B cell (primary cell): Measurements from ENCODE around the gene PAFAH2. TPM values are rescaled to one million over a fixed set of nuclear protein-coding genes. Genes with fewer than 3 reads are reported as not detected.

ENCODE experiments used
- ATAC-seq: fragments of 200-7000 bp; cut with Tn5 transposase; one replicate; pipeline ENCODE4 v1.10.0; 2021; ENCODE audit warnings: low read depth, mild to moderate bottlenecking, moderate number of reproducible peaks, moderate library complexity
- CTCF ChIA-PET: fragments of 350-600 bp; sonication (Branson Sonifier 250); formaldehyde crosslinking; loops from one replicate; lab custom pipeline; 2021; ENCODE audit warnings: antibody characterized with exemption, inconsistent platforms; lab: Charles Lee
- POLR2A ChIA-PET: fragments of 350-600 bp; sonication (Branson Sonifier 250); formaldehyde crosslinking; loops from one replicate; lab custom pipeline; 2021; ENCODE audit warnings: antibody characterized with exemption; lab: Charles Lee
- DNase-seq: peaks from one replicate; pipeline ENCODE4 v3.0.0; 2013
- H2AFZ ChIP-seq: 2 replicates; pipeline ENCODE4 v1.6.1; 2012; ENCODE audit warnings: mild to moderate bottlenecking, low read depth, low read length; ENCODE audit not compliant: insufficient read depth, poor library complexity, severe bottlenecking
- H3K27ac ChIP-seq, 2 donors: 1 replicate in 1 of 2; 2 replicates in 1 of 2; pipeline ENCODE4 v1.5.1; 2012 to 2013; ENCODE audit warnings: low read length in 2 of 2, mild to moderate bottlenecking in 2 of 2, moderate library complexity in 1 of 2
- H3K27me3 ChIP-seq, 4 experiments: fragments of 200-600 bp in 1 of 4; sonication (generic) in 1 of 4; replicated peaks in 1 of 4; 1 replicate in 2 of 4; 2 replicates in 2 of 4; pipeline versions ENCODE4 v1.6.1 to v1.7.0; 2013 to 2016; ENCODE audit warnings: low read length in 3 of 4, mild to moderate bottlenecking in 2 of 4, mixed read lengths in 1 of 4, moderate library complexity in 1 of 4; ENCODE audit not compliant: insufficient read depth in 4 of 4, control insufficient read depth in 3 of 4; ENCODE audit errors: control extremely low read depth in 1 of 4
- H3K36me3 ChIP-seq, 2 experiments: replicated peaks in 1 of 2; 1 replicate in 1 of 2; 2 replicates in 1 of 2; pipeline versions ENCODE4 v1.6.1 to v1.7.1; 2013; ENCODE audit warnings: low read length in 1 of 2; ENCODE audit not compliant: insufficient read depth in 2 of 2, control insufficient read depth in 1 of 2; ENCODE audit errors: control extremely low read depth in 1 of 2, extremely low read depth in 1 of 2
- H3K4me1 ChIP-seq, 2 donors: fragments of 200-600 bp in 1 of 2; sonication (generic) in 1 of 2; 1 replicate in 1 of 2; 2 replicates in 1 of 2; pipeline versions ENCODE4 v1.5.1 to v1.6.1; 2013 to 2017; ENCODE audit warnings: low read length in 2 of 2; ENCODE audit not compliant: control insufficient read depth in 2 of 2, insufficient read depth in 2 of 2
- H3K4me2 ChIP-seq: replicated peaks from 2 replicates; pipeline ENCODE3; 2012; ENCODE audit warnings: mild to moderate bottlenecking, low read depth, low read length; ENCODE audit not compliant: poor library complexity, severe bottlenecking
- H3K4me3 ChIP-seq, 5 experiments: fragments of 200-600 bp in 1 of 5; sonication (generic) in 1 of 5; 1 replicate in 3 of 5; 2 replicates in 2 of 5; pipeline versions ENCODE4 v1.5.1 to v1.7.0; 2011 to 2016; ENCODE audit warnings: low read length in 4 of 5, mild to moderate bottlenecking in 4 of 5, low read depth in 2 of 5, control low read depth in 1 of 5, moderate library complexity in 1 of 5; ENCODE audit not compliant: insufficient read depth in 1 of 5; ENCODE audit errors: control extremely low read depth in 1 of 5, extremely low read depth in 1 of 5
- H3K79me2 ChIP-seq: fragments of 200-600 bp; sonication (generic); one replicate; pipeline ENCODE4 v1.6.0; 2016; ENCODE audit warnings: low read length; ENCODE audit not compliant: control insufficient read depth, insufficient read depth
- H3K9ac ChIP-seq: fragments of 200-600 bp; sonication (generic); 2 replicates; pipeline ENCODE4 v1.6.1; 2017; ENCODE audit warnings: mild to moderate bottlenecking, low read length, moderate library complexity
- H3K9me3 ChIP-seq, 3 donors: one replicate each; pipeline versions ENCODE4 v1.6.1 to v1.7.1; 2013; ENCODE audit warnings: low read length in 2 of 3; ENCODE audit not compliant: control insufficient read depth in 2 of 3, insufficient read depth in 1 of 3; ENCODE audit errors: control extremely low read depth in 1 of 3
- H4K20me1 ChIP-seq: 2 replicates; pipeline ENCODE4 v1.6.0; 2012; ENCODE audit warnings: mild to moderate bottlenecking, low read length; ENCODE audit not compliant: insufficient read depth, control insufficient read depth, poor library complexity, severe bottlenecking
- H3K27ac Mint-ChIP-seq: one replicate; pipeline ENCODE4 v1.8.0; 2021; ENCODE audit warnings: mixed read lengths
- H3K27me3 Mint-ChIP-seq: one replicate; pipeline ENCODE4 v1.8.0; 2021; ENCODE audit warnings: mixed read lengths
- H3K4me1 Mint-ChIP-seq: one replicate; pipeline ENCODE4 v1.8.0; 2021; ENCODE audit warnings: mixed read lengths
- H3K4me3 Mint-ChIP-seq: one replicate; pipeline ENCODE4 v1.8.0; 2021; ENCODE audit warnings: mixed read lengths
- H3K9me3 Mint-ChIP-seq: one replicate; pipeline ENCODE4 v1.8.0; 2022; ENCODE audit warnings: mixed read lengths; ENCODE audit not compliant: insufficient read depth
- CTCF ChIP-seq: fragments of 200-600 bp; IDR thresholded peaks from one replicate; pipeline ENCODE4 v1.8.0; 2022; ENCODE audit warnings: antibody characterized with exemption, mild to moderate bottlenecking
- EZH2 ChIP-seq: IDR thresholded peaks from 2 replicates; pipeline ENCODE4 v1.6.1; 2012; ENCODE audit warnings: borderline replicate concordance, low read depth, mild to moderate bottlenecking, moderate library complexity, low read length; ENCODE audit not compliant: insufficient read depth, poor library complexity, severe bottlenecking
- WGBS: methylation state at CpG from one replicate; pipeline ENCODE4 v1.1.5; 2013; ENCODE audit warnings: missing lambda C conversion rate; ENCODE audit not compliant: insufficient coverage; 5-methylcytosine and 5-hydroxymethylcytosine counted together
- intact Hi-C: fragments of 100-400 bp; cut with micrococcal nuclease; formaldehyde crosslinking; loops from one replicate; pipeline ENCODE4 v1.10.0; 2022
- polyA plus RNA-seq: library from polyadenylated mRNA; depleted of rRNA; stranded (reverse); fragments of >200 nt; gene quantifications from 2 replicates; pipeline ENCODE4 v1.2.3, GENCODE V29; 2012
- total RNA-seq, 2 donors: library from RNA; stranded (reverse); fragments of 120-200 nt in 1 of 2; gene quantifications; 1 replicate in 1 of 2; 2 replicates in 1 of 2; pipeline versions ENCODE4 v1.2.3 to v1.2.4, GENCODE V29; 2013 to 2022

Gene PAFAH2
- total and polyA plus RNA-seq, 2 donors (not counting 1 experiment from before 2014, with no cell fraction given), result 5.1 to 8.8 TPM

- Mint-ChIP-seq H3K4me3 (no peak overlapping the region), H3K9me3 (no peaks in the 10 kb centered on the region), H3K27ac (no peak overlapping the region), H3K27me3 (peaks cover 9% of the 10 kb centered on the region), H3K4me1 (no peaks in the 10 kb centered on the region)
- TF ChIP-seq CTCF (no peak), EZH2 (no peak)
- WGBS, result 87% methylated on average over 7 of the region's 8 CpGs
- no peaks in the 10 kb centered on the region for H3K4me1 ChIP-seq
- H3K27me3 ChIP-seq, result peaks cover 0 to 11% (median 0%) of the 10 kb centered on the region in 4 experiments
- DNase-seq, result no peak
- ChIA-PET CTCF (no interaction called here), POLR2A (no interaction called here)
- H3K79me2 ChIP-seq, result no peaks in the 10 kb centered on the region
- H3K9me3 ChIP-seq, result no peaks in the 10 kb centered on the region
- no peak overlapping the region for H3K27ac ChIP-seq
- H2AFZ ChIP-seq, result no peak overlapping the region
- ATAC-seq, result no peak
- intact Hi-C loops, result no loop called here
- no peaks in the 10 kb centered on the region for H3K36me3 ChIP-seq
- H4K20me1 ChIP-seq, result no peaks in the 10 kb centered on the region
- H3K4me3 ChIP-seq, result no peak overlapping the region
- H3K9ac ChIP-seq, result no peak overlapping the region
- no peak overlapping the region for H3K4me2 ChIP-seq
Observed at GRCh38 chr1:26028490-26028980, 30.7 kb upstream of the PAFAH2 start.

- H3K79me2 ChIP-seq, result no peaks in the 10 kb centered on the region
- no peak overlapping the region for H3K4me2 ChIP-seq
- H3K4me3 Mint-ChIP-seq, result no peak overlapping the region
- peaks cover 0 to 11% (median 0%) of the 10 kb centered on the region in 4 experiments for H3K27me3 ChIP-seq
- no peak overlapping the region for H3K27ac Mint-ChIP-seq
- no peaks in the 10 kb centered on the region for H4K20me1 ChIP-seq
- no peak for DNase-seq
- no peak for ATAC-seq
- H3K4me1 Mint-ChIP-seq, result no peaks in the 10 kb centered on the region
- TF ChIP-seq CTCF (no peak), EZH2 (no peak)
- CTCF ChIA-PET, result interaction anchor here (0.6 kb wide), 1 partner anchor 1633 kb away, joined by 3 read pairs; no protein-coding TSS in a partner anchor
- H3K4me1 ChIP-seq, result no peaks in the 10 kb centered on the region
- H3K9ac ChIP-seq, result no peak overlapping the region
- H3K27me3 Mint-ChIP-seq, result peaks cover 9% of the 10 kb centered on the region
- no peak overlapping the region for H2AFZ ChIP-seq
- H3K36me3 ChIP-seq, result no peaks in the 10 kb centered on the region
- POLR2A ChIA-PET, result no interaction called here
- no peak overlapping the region for H3K4me3 ChIP-seq
- H3K9me3 ChIP-seq, result no peaks in the 10 kb centered on the region
- no peaks in the 10 kb centered on the region for H3K9me3 Mint-ChIP-seq
- WGBS, result 39% methylated on average over 2 of the region's 3 CpGs
- intact Hi-C loops, result no loop called here
- H3K27ac ChIP-seq, result no peak overlapping the region
Observed at GRCh38 chr1:26027716-26028489, 30.0 kb upstream of the PAFAH2 start.
